NOMO-1 treated with dmso at 0.1 percent for 144 hours (cell line): ENCODE measurements around the gene ACTL7B.
"Not testable (repeated sequence)": the region's sequence is repeated elsewhere in the genome, so short reads cannot be mapped to it uniquely, and the experiment has no call there.

Source experiments
- DNase-seq: peaks from one replicate; lab custom pipeline; 2025; ENCODE audit not compliant: unreplicated experiment; lab: John Stamatoyannopoulos, UW

ACTL7B gene

GRCh38 chr9:108869092-108869725 lies 13.4 kb upstream of the ACTL7B start:
- no peak for DNase-seq

GRCh38 chr9:108867829-108868228 lies 12.0 kb upstream of the ACTL7B start:
- DNase-seq = no peak

- no peak for DNase-seq
These were observed 11.3 kb upstream of the ACTL7B start for GRCh38 chr9:108867116-108867515.

GRCh38 chr9:108866001-108866420 lies 10.2 kb upstream of the ACTL7B start:
- DNase-seq = no peak

GRCh38 chr9:108865037-108865436 lies 9.3 kb upstream of the ACTL7B start:
- no peak for DNase-seq

- no peak for DNase-seq
These were observed 8.7 kb upstream of the ACTL7B start for GRCh38 chr9:108864446-108864845.

GRCh38 chr9:108863891-108864290 lies 8.1 kb upstream of the ACTL7B start:
- DNase-seq = no peak

- no peak for DNase-seq
These were observed 6.2 kb upstream of the ACTL7B start, which contains the start of gene ACTL7A for GRCh38 chr9:108861997-108862396. Gene ACTL7A (plus strand): TSS chr9:108862266. CDS start chr9:108862323, 57 bp downstream.

- DNase-seq = no peak
These were observed 5.7 kb upstream of the ACTL7B start for GRCh38 chr9:108861464-108861863.

GRCh38 chr9:108860764-108861163 lies 5.0 kb upstream of the ACTL7B start:
- DNase-seq = no peak

- no peak for DNase-seq
These were observed 4.6 kb upstream of the ACTL7B start for GRCh38 chr9:108860354-108860753.

GRCh38 chr9:108859459-108860114 lies 3.8 kb upstream of the ACTL7B start:
- no peak for DNase-seq

GRCh38 chr9:108857572-108857971 lies 1.8 kb upstream of the ACTL7B start:
- no peak for DNase-seq

- no peak for DNase-seq
These were observed 278 bp downstream of the ACTL7B start for GRCh38 chr9:108855529-108855886.

- DNase-seq = no peak
These were observed 901 bp downstream of the ACTL7B start for GRCh38 chr9:108854641-108855528.

- no peak for DNase-seq
These were observed 1.7 kb downstream of the ACTL7B start for GRCh38 chr9:108854094-108854493.

- DNase-seq = no peak
These were observed 3.7 kb downstream of the ACTL7B start for GRCh38 chr9:108852079-108852478.

- no peak for DNase-seq
These were observed 4.6 kb downstream of the ACTL7B start for GRCh38 chr9:108851138-108851537.

- DNase-seq = no peak
These were observed 5.4 kb downstream of the ACTL7B start for GRCh38 chr9:108850293-108850897.

GRCh38 chr9:108848296-108848695 lies 7.5 kb downstream of the ACTL7B start:
- DNase-seq = not testable (repeated sequence)

GRCh38 chr9:108845947-108846346 lies 9.8 kb downstream of the ACTL7B start:
- DNase-seq = peak; percentile 27
